GM12875 (cell line): ENCODE results near the gene SYNPR.
A peak's percentile ranks its signal among the peaks of the same experiment; 100 is the strongest.

Experiments
- H3K4me3 ChIP-seq: one replicate; pipeline ENCODE4 v1.5.1; 2011; ENCODE audit warnings: low read depth, low read length, control low read depth
- CTCF ChIP-seq: IDR thresholded peaks from 2 replicates; pipeline ENCODE4 v1.5.1; 2011; ENCODE audit warnings: low read depth, mild to moderate bottlenecking, control low read depth, inconsistent platforms, low read length, moderate library complexity, borderline replicate concordance; ENCODE audit not compliant: insufficient read depth

Gene SYNPR

GRCh38 chr3:63328365-63328764, 50.3 kb downstream of the SYNPR start:
- no peak overlapping the region for H3K4me3 ChIP-seq
- TF ChIP-seq CTCF, result no peak

- H3K4me3 ChIP-seq, result no peak overlapping the region
- no peak for TF ChIP-seq CTCF
These were observed 53.4 kb downstream of the SYNPR start for GRCh38 chr3:63331520-63331919.

- H3K4me3 ChIP-seq, result no peak overlapping the region
- TF ChIP-seq CTCF, result no peak
These were observed 55.7 kb downstream of the SYNPR start for GRCh38 chr3:63333815-63334214.

GRCh38 chr3:63338351-63338750, 60.2 kb downstream of the SYNPR start:
- TF ChIP-seq CTCF, result no peak
- H3K4me3 ChIP-seq, result no peak overlapping the region

- TF ChIP-seq CTCF, result no peak
- no peak overlapping the region for H3K4me3 ChIP-seq
These were observed 65.6 kb downstream of the SYNPR start for GRCh38 chr3:63343674-63344073.

GRCh38 chr3:63344661-63345060, 66.6 kb downstream of the SYNPR start:
- H3K4me3 ChIP-seq, result no peak overlapping the region
- no peak for TF ChIP-seq CTCF

- peak; percentile 70 for TF ChIP-seq CTCF
- no peak overlapping the region for H3K4me3 ChIP-seq
These were observed 71.8 kb downstream of the SYNPR start for GRCh38 chr3:63349583-63350573.
